ENCODE data around the gene MAP3K20. TPM values are rescaled to one million over a fixed set of nuclear protein-coding genes. Genes with fewer than 3 reads are reported as not detected.

MAP3K20 gene
- total and polyA plus RNA-seq, 2 donors from 2014 or later, result 3.9 to 25.6 TPM

DNA sequence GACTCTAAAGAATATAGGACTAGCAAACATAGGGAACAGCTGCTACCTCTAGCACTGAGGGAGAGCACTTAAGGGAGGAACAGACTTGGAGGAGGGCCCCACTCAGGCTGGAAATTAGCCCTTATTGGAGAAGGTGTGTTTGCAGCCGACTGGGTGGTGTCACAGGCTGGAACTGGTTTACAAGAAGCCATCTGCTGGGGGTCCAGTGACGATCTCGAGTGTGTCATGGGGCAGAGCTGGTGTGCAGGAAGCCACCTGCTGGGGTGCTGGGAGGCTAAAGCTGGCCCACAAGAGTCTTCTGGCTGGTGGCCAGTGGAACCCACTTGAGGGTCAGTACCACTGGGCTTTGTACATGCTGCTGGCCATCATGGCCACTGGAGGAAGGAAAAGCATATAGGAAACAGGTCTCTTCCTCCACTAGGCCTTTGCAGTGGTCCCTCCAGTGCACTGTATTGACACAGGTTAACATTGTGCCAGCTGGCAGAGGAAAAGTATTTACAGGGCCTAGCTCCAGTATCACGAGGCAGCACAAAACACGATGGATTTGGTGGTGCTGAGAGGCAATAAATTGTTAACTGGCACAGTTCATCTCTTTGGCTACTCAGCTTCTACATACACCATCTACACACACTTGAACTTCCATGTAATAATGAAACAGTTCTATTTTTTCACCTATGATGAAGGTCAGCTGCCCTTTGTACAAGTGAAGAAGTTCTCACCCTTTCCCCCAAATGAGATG is 43.6 kb downstream of the MAP3K20 start:
- Histone ChIP-seq H3K9me3 (ENCODE audit: control insufficient read depth in 2 of 3, insufficient read depth in 1 of 3, low read length in 3 of 3) (no peaks in the 10 kb centered on the region), H3K36me3 (ENCODE audit: control insufficient read depth in 2 of 3, insufficient read depth in 3 of 3, low read length in 3 of 3) (no peaks in the 10 kb centered on the region), H3K27me3 (ENCODE audit: control insufficient read depth, insufficient read depth, low read length) (no peaks in the 10 kb centered on the region), H3K9ac (ENCODE audit: low read length in 3 of 3) (no peak overlapping the region), H3K4me3 (ENCODE audit: low read length in 3 of 3) (no peak overlapping the region), H3K27ac (ENCODE audit: low read depth in 2 of 2, low read length in 2 of 2) (no peak overlapping the region), H3K4me1 (ENCODE audit: control insufficient read depth in 2 of 3, insufficient read depth in 2 of 3, low read depth in 1 of 3, low read length in 3 of 3) (no peaks in the 10 kb centered on the region)
- FAIRE-seq, result no peak
- TF ChIP-seq, protein P1, sequence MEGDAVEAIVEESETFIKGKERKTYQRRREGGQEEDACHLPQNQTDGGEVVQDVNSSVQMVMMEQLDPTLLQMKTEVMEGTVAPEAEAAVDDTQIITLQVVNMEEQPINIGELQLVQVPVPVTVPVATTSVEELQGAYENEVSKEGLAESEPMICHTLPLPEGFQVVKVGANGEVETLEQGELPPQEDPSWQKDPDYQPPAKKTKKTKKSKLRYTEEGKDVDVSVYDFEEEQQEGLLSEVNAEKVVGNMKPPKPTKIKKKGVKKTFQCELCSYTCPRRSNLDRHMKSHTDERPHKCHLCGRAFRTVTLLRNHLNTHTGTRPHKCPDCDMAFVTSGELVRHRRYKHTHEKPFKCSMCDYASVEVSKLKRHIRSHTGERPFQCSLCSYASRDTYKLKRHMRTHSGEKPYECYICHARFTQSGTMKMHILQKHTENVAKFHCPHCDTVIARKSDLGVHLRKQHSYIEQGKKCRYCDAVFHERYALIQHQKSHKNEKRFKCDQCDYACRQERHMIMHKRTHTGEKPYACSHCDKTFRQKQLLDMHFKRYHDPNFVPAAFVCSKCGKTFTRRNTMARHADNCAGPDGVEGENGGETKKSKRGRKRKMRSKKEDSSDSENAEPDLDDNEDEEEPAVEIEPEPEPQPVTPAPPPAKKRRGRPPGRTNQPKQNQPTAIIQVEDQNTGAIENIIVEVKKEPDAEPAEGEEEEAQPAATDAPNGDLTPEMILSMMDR (IDR thresholded peaks at IDR 0.05; ENCODE audit: borderline replicate concordance, extremely low read depth, insufficient read depth), result no peak
- intact Hi-C loops (cut with DNase I), result no loop called here
- no peak for DNase-seq

DNA sequence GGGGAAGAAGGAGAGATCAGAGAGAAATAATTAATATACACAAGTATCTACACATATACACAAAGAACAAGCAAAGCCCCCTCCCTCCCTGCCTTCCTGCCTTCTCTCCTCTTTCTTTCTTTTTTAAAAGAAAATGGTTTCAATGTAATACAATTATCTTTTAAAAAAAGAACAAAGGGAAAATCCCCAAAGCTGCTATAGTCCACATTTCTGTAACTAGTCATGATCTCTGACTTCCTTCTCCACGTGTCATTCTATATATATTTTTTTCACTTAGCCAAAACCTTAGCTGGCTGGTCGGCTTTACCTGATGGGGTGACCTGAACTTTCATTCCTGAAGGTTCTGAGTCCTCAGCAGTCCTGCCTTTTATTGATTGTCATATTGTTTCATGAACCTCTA is 44.3 kb downstream of the MAP3K20 start:
- intact Hi-C loops (cut with DNase I), result no loop called here
- H3K4me1 ChIP-seq (ENCODE audit: control insufficient read depth in 2 of 3, insufficient read depth in 2 of 3, low read depth in 1 of 3, low read length in 3 of 3), result no peaks in the 10 kb centered on the region
- TF ChIP-seq, protein P1 (IDR thresholded peaks at IDR 0.05; ENCODE audit: borderline replicate concordance, extremely low read depth, insufficient read depth), result no peak
- no peak overlapping the region for H3K27ac ChIP-seq (ENCODE audit: low read depth in 2 of 2, low read length in 2 of 2)
- no peaks in the 10 kb centered on the region for H3K27me3 ChIP-seq (ENCODE audit: control insufficient read depth, insufficient read depth, low read length)
- no peaks in the 10 kb centered on the region for H3K9me3 ChIP-seq (ENCODE audit: control insufficient read depth in 2 of 3, insufficient read depth in 1 of 3, low read length in 3 of 3)
- no peak overlapping the region for H3K4me3 ChIP-seq (ENCODE audit: low read length in 3 of 3)
- no peak for DNase-seq
- no peaks in the 10 kb centered on the region for H3K36me3 ChIP-seq (ENCODE audit: control insufficient read depth in 2 of 3, insufficient read depth in 3 of 3, low read length in 3 of 3)
- FAIRE-seq, result no peak
- H3K9ac ChIP-seq (ENCODE audit: low read length in 3 of 3), result no peak overlapping the region

DNA sequence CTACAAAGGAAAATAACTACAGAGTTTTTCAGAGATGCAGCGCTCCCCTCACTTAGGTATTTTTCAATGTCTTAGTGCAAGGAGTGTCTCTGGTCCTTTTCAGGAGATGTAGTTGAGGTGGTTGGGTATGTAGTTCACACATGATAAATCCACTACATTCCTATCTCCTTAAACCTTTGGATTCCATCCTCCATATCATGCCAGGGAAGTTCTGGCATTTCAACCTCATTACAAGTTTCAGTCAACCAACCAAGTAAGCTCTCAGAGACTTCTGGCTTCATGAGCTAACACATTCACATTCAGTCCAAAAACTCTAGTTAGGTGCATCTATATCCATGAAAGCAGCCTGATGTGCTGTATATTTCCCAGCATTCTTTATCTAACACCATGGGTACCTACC is 47.3 kb downstream of the MAP3K20 start:
- H3K4me3 ChIP-seq (ENCODE audit: low read length in 3 of 3), result no peak overlapping the region
- TF ChIP-seq, protein P1 (IDR thresholded peaks at IDR 0.05; ENCODE audit: borderline replicate concordance, extremely low read depth, insufficient read depth), result no peak
- H3K27me3 ChIP-seq (ENCODE audit: control insufficient read depth, insufficient read depth, low read length), result no peaks in the 10 kb centered on the region
- FAIRE-seq (no peak), DNase-seq (no peak)
- intact Hi-C loops (cut with DNase I), result no loop called here
- H3K36me3 ChIP-seq (ENCODE audit: control insufficient read depth in 2 of 3, insufficient read depth in 3 of 3, low read length in 3 of 3), result no peaks in the 10 kb centered on the region
- H3K9ac ChIP-seq (ENCODE audit: low read length in 3 of 3), result no peak overlapping the region
- H3K27ac ChIP-seq (ENCODE audit: low read depth in 2 of 2, low read length in 2 of 2), result no peak overlapping the region
- H3K9me3 ChIP-seq (ENCODE audit: control insufficient read depth in 2 of 3, insufficient read depth in 1 of 3, low read length in 3 of 3), result no peaks in the 10 kb centered on the region
- H3K4me1 ChIP-seq (ENCODE audit: control insufficient read depth in 2 of 3, insufficient read depth in 2 of 3, low read depth in 1 of 3, low read length in 3 of 3), result no peaks in the 10 kb centered on the region

DNA sequence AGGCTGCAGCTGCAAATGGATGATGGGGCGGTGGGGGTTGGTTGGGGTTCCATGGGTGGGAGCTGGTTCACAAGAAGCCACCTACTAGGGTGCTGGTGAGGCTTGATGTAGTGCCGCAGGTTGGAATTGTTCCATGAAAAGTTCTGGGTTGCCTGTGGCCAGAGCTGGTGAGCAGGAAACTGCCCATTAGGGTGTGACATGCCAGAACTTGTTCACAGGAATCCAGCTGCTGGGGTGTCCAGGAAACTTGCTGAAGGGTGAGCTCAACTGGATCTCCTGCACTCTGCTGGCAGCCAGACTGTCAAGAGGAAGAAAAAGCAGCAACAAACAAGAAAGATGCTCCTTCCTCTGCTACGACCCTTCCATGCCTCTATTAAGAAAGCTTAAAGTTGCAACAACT is 48.8 kb downstream of the MAP3K20 start:
- FAIRE-seq, result no peak

More for the DNA sequence above, 48.8 kb downstream of the MAP3K20 start:
- DNase-seq, result no peak
- Histone ChIP-seq H3K27ac (ENCODE audit: low read depth in 2 of 2, low read length in 2 of 2) (no peak overlapping the region), H3K36me3 (ENCODE audit: control insufficient read depth in 2 of 3, insufficient read depth in 3 of 3, low read length in 3 of 3) (no peaks in the 10 kb centered on the region), H3K27me3 (ENCODE audit: control insufficient read depth, insufficient read depth, low read length) (no peaks in the 10 kb centered on the region), H3K4me1 (ENCODE audit: control insufficient read depth in 2 of 3, insufficient read depth in 2 of 3, low read depth in 1 of 3, low read length in 3 of 3) (no peaks in the 10 kb centered on the region), H3K9ac (ENCODE audit: low read length in 3 of 3) (no peak overlapping the region), H3K4me3 (ENCODE audit: low read length in 3 of 3) (no peak overlapping the region), H3K9me3 (ENCODE audit: control insufficient read depth in 2 of 3, insufficient read depth in 1 of 3, low read length in 3 of 3) (no peaks in the 10 kb centered on the region)
- intact Hi-C loops (cut with DNase I), result no loop called here
- TF ChIP-seq, protein P1 (IDR thresholded peaks at IDR 0.05; ENCODE audit: borderline replicate concordance, extremely low read depth, insufficient read depth), result no peak

Data from kidney (tissue), 14 donors.